ENCODE data around the gene MTG2. TPM values are rescaled to one million over a fixed set of nuclear protein-coding genes. Genes with fewer than 3 reads are reported as not detected.

The MTG2 gene
- total RNA-seq, 2 donors from 2014 or later: 40.0 to 53.0 TPM

DNA sequence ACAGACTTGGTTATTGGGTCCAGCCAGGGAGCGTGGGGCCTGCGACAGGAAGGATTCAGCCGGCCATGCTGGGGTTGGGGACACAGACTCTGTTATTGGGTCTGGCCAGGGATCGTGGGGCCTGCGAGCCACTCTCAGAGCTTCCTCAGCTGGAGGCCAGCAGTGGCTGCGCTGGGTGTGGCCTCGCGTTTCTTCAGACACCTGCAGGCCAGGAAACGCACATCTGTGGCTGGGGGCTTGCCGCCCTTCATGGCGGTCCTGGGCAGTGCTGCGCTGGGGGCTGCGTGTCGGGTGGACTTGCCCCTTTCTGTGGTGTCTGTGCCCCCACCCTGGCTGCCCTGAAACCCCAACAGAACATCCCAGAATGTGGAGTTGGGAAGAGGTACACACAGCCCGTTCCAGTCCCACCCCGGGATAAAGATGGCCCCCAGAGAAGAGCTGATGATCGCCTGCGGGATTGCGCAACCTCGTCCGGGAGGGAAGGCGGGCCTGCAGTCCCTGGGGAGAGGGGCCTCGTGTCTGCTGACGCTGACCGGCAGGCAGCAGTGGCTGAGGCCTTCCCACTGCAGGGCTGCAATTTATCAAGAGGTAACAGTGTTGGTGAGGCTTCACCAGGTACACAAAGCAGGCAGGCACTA lies 16.9 kb upstream of the MTG2 start:
- DNase-seq (ENCODE audit: low spot score): no peak
- H3K36me3 ChIP-seq: peaks cover 0 to 18% of the 10 kb centered on the region in 2 donors
- no peaks in the 10 kb centered on the region for H3K4me1 ChIP-seq (replicated peaks)
- intact Hi-C loops (cut with DNase I): no loop called here
- no peak overlapping the region for H3K4me3 ChIP-seq
- H3K27ac ChIP-seq: no peak overlapping the region
- TF ChIP-seq, protein P1, sequence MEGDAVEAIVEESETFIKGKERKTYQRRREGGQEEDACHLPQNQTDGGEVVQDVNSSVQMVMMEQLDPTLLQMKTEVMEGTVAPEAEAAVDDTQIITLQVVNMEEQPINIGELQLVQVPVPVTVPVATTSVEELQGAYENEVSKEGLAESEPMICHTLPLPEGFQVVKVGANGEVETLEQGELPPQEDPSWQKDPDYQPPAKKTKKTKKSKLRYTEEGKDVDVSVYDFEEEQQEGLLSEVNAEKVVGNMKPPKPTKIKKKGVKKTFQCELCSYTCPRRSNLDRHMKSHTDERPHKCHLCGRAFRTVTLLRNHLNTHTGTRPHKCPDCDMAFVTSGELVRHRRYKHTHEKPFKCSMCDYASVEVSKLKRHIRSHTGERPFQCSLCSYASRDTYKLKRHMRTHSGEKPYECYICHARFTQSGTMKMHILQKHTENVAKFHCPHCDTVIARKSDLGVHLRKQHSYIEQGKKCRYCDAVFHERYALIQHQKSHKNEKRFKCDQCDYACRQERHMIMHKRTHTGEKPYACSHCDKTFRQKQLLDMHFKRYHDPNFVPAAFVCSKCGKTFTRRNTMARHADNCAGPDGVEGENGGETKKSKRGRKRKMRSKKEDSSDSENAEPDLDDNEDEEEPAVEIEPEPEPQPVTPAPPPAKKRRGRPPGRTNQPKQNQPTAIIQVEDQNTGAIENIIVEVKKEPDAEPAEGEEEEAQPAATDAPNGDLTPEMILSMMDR (IDR thresholded peaks at IDR 0.05): no peak
- TF ChIP-seq POLR2AphosphoS5 (IDR thresholded peaks at IDR 0.05) (no peak), POLR2A (IDR thresholded peaks at IDR 0.05) (no peak)
- H3K27me3 ChIP-seq (replicated peaks; ENCODE audit: insufficient read depth): no peaks in the 10 kb centered on the region
- no peaks in the 10 kb centered on the region for H3K9me3 ChIP-seq
- 85% methylated on average over 20 of the region's 25 CpGs for WGBS

DNA sequence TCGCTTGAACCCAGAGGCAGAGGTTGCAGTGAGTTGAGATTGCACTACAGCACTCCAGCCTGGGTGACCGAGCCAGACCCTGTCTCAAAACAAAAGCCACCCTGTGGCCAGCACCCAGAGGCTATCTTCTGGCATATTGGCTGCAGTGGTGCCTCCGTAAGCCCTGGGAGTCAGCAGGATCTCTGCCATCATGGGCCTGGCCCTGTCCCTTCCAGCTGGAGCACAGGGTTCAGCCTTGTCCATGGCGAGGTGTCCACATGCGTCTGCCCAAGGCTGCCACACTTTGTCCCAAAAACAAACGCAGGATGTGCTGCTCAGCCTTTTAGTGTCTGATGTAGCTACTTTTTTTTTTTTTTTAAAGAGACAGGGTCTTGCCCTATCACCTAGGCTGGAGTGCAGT lies 15.4 kb upstream of the MTG2 start:
- Histone ChIP-seq H3K4me3 (no peak overlapping the region), H3K4me1 (replicated peaks) (no peaks in the 10 kb centered on the region), H3K36me3 (peaks cover 0 to 11% of the 10 kb centered on the region in 2 donors), H3K27ac (no peak overlapping the region), H3K27me3 (replicated peaks; ENCODE audit: insufficient read depth) (no peaks in the 10 kb centered on the region), H3K9me3 (no peaks in the 10 kb centered on the region)
- 76% methylated on average over 6 of the region's 6 CpGs for WGBS
- TF ChIP-seq POLR2AphosphoS5 (IDR thresholded peaks at IDR 0.05) (no peak), POLR2A (IDR thresholded peaks at IDR 0.05) (no peak)
- TF ChIP-seq, protein P1 (IDR thresholded peaks at IDR 0.05): no peak
- no peak for DNase-seq (ENCODE audit: low spot score)
- intact Hi-C loops (cut with DNase I): no loop called here

DNA sequence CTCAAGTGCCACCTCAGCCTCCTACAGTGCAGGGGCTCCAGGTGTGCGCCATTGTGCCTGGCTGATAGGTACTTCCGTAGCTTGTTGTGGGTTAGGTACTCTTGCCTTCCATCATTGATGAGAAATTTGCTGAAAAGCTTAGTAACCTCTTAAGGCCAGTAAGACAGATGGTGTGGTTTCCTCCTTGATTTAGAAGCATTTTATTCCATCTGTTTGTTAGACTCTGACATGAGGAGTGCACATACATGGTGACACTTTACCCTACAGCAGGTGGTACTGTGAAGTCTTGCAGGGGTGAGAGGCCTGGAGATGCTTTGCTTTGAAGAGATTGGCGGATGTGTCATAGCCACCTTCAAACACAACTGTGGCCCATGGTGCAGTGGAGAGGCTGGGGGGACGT lies 14.8 kb upstream of the MTG2 start:
- WGBS: 73% methylated on average over 4 of the region's 4 CpGs
- no peak overlapping the region for H3K4me3 ChIP-seq

DNA sequence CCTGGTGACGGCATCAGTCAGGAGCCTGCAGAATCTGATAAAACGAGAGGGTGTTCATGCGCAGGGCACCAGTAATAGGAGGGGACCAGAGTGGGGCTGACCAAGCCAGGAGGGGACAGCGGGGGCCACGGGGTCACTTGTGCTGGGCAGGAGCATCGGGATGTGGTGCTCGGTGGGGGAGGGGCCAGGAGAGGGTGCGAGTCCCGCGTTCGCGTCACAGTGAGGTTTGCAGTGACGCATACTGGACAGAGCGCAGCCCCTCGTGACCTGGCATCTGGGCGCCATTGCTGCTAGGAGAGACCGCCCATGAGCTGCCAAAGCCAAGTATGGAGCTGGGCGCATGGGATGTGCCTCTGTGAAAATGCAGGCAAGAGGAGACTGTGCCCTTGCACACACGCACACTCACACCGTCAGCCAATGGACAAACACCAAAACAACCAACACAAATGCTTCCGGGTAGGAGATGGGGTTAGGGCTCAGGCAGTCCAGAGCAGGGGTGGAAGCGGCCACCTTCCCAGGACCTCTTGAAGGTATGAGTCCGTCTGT lies 13.9 kb upstream of the MTG2 start:
- Histone ChIP-seq H3K4me1 (replicated peaks) (no peaks in the 10 kb centered on the region), H3K27me3 (replicated peaks; ENCODE audit: insufficient read depth) (no peaks in the 10 kb centered on the region), H3K36me3 (peaks cover 0 to 8% of the 10 kb centered on the region in 2 donors), H3K4me3 (no peak overlapping the region), H3K9me3 (no peaks in the 10 kb centered on the region), H3K27ac (no peak overlapping the region)
- 92% methylated on average over 23 of the region's 23 CpGs for whole genome bisulfite sequencing
- DNase-seq (ENCODE audit: low spot score): no peak
- intact Hi-C loops (cut with DNase I): no loop called here
- no peak for TF ChIP-seq POLR2AphosphoS5 (IDR thresholded peaks at IDR 0.05)
- TF ChIP-seq, protein P1 (IDR thresholded peaks at IDR 0.05): no peak
- TF ChIP-seq POLR2A (IDR thresholded peaks at IDR 0.05): no peak

More for the DNA sequence above, 14.8 kb upstream of the MTG2 start:
- Histone ChIP-seq H3K27ac (no peak overlapping the region), H3K9me3 (no peaks in the 10 kb centered on the region), H3K4me1 (replicated peaks) (no peaks in the 10 kb centered on the region), H3K27me3 (replicated peaks; ENCODE audit: insufficient read depth) (no peaks in the 10 kb centered on the region), H3K36me3 (peaks cover 0 to 11% of the 10 kb centered on the region in 2 donors)
- TF ChIP-seq POLR2A (IDR thresholded peaks at IDR 0.05) (no peak), POLR2AphosphoS5 (IDR thresholded peaks at IDR 0.05) (no peak)
- TF ChIP-seq, protein P1 (IDR thresholded peaks at IDR 0.05): no peak
- intact Hi-C loops (cut with DNase I): no loop called here
- no peak for DNase-seq (ENCODE audit: low spot score)

DNA sequence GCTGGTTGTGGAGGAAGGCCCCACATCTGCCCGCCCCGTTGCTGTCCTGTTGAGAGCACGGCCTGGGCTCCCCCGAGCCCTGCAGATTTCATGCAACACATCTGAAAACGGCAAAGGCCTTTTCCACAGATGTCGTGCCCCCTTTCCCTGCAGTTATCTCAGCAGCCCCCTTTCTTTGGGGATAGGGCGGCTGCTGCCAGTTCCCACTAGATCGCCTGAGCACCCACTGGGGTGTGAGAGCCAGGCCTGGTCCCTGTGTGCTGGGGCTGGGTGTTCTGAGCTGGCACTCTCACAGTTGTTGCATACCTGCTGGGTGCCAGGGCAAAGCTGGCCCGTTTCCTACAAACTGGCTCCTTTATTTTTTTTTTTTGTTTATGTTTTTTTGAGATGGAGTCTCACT lies 12.3 kb upstream of the MTG2 start:
- intact Hi-C loops (cut with DNase I): no loop called here
- H3K27ac ChIP-seq: no peak overlapping the region
- no peaks in the 10 kb centered on the region for H3K36me3 ChIP-seq
- no peak for DNase-seq (ENCODE audit: low spot score)
- H3K4me1 ChIP-seq (replicated peaks): no peaks in the 10 kb centered on the region
- TF ChIP-seq, protein P1 (IDR thresholded peaks at IDR 0.05): no peak
- H3K4me3 ChIP-seq: no peak overlapping the region
- WGBS: 91% methylated on average over 9 of the region's 9 CpGs
- H3K27me3 ChIP-seq (replicated peaks; ENCODE audit: insufficient read depth): no peaks in the 10 kb centered on the region
- H3K9me3 ChIP-seq: no peaks in the 10 kb centered on the region
